Stimulated activated CD4-positive, alpha-beta T cell treated with anti-CD3 and anti-CD28 coated beads, Interleukin-4, amount 100 ng/mL, for 48 hours (primary cell): ENCODE results near the gene ELOVL6.
"Not testable (repeated sequence)": the region's sequence is repeated elsewhere in the genome, so short reads cannot be mapped to it uniquely, and the experiment has no call there.

Source experiments
- DNase-seq, 2 donors: peaks; one replicate each; pipeline ENCODE4 v3.0.0-alpha.2; 2020; ENCODE audit warnings: low read depth in 2 of 2

ELOVL6 gene

GRCh38 chr4:110160618-110161017 lies 37.8 kb downstream of the ELOVL6 start:
- DNase-seq, result no peak

- no peak for DNase-seq
Measured at GRCh38 chr4:110159541-110159940, 38.9 kb downstream of the ELOVL6 start.

DNA sequence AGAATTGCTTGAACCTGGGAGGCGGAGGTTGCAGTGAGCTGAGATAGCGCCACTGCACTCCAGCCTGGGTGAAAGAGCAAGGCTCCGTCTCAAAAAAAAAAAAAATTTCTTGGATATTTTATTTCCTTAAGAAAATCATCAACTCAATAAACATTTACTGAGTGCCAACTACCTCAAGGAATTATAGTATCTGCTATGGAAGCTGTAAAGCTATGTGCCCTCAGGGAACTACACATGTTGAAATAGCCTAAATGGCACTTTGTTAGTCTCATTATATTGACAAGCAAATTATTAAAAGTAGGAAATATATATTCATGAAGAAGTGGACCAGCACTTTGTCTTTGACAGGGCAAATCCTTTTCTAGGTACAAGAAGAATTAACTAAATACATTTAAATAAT lies 40.8 kb downstream of the ELOVL6 start:
- no peak for DNase-seq

GRCh38 chr4:110157166-110157565 lies 41.2 kb downstream of the ELOVL6 start:
- not testable (repeated sequence) for DNase-seq

DNA sequence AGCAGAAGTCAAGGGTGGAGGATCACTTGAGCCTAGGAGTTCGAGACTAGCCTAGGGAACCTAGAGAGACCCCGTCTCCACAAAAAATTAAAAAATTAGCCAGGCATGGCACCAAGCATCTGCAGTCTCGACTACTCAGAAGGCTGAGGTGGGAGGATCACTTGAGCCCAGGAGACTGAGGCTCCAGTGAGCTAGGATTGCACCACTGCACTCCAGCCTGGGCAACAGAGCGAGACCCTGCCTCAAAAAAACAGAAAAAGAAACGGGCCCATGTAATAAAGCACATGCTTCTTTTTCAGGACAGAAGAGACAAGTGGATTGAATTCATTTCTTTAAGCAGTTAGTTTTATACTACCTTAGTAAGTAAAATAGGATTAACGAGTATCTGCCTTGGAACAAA lies 42.0 kb downstream of the ELOVL6 start:
- no peak for DNase-seq

DNA sequence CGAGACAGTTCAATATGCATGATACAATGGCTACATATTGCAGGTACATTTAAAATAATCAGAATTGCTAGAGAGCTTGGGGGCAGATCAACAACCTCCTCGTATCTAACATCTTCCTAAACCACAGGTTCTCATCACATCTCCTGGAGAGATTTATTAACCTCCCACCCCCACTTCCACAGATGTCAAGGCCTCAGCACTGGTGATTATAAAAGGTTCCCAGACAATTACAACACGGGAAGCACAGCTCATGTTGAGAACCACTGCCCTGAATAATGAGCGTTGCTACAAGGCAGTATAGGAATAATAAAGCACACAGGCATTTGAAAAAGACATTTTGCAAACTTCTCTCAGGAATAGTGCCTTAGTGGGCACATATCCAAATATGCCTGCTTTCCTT lies 42.8 kb downstream of the ELOVL6 start:
- no peak for DNase-seq

DNA sequence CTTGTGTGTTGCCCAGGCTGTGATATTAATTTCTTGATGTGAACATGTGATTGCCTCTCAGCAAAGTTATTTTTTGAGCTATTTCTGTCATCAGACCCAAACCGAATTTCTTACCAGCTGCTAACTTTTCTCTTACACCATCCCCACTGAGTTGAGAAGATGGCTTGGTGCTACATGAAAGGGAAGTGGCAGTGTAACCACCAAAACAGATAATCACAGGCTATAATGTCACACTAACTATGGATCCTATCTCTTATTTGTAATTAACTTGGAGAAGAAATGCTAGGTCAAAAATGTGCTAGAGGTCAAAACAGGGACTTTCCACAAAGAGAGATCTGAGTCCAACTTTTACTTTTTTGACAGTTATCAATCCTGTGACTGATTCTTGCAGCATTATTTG lies 43.8 kb downstream of the ELOVL6 start:
- no peak for DNase-seq

DNA sequence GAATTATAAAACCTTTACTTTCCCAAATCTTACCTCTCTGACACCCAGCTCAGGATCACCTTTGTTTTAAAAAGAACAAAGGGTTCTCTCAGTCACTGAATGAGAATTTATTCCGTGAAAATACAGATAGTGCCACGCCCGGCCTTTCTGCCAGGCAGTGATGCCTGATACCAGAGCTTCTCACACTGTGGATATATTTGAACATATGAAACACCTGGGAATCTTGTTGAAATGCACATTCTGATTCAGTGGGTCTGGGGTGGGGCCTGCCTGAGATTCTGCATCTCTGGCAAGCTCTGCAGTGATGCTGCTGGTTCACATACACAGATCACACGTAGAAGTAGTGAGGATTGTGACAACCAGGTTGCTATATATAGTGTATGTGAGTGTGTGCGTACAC lies 46.0 kb downstream of the ELOVL6 start:
- no peak for DNase-seq

DNA sequence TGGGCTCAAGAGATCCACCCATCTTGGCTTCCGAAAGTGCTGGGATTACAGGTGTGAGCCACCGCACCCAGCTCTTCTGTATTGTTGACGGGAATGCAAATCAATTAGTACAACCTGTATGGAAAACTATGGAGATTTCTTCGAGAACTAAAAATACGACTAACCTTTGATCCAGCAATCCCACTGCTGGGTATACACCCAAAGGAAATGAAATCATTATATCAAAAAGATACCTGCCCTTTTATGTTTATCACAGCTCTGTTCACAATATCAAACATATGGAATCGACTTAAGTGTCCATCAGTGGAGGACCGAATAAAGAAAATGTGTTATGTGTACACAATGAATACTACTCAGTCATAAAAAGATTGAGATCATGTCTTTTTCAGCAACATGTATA lies 49.3 kb downstream of the ELOVL6 start:
- DNase-seq, result no peak

DNA sequence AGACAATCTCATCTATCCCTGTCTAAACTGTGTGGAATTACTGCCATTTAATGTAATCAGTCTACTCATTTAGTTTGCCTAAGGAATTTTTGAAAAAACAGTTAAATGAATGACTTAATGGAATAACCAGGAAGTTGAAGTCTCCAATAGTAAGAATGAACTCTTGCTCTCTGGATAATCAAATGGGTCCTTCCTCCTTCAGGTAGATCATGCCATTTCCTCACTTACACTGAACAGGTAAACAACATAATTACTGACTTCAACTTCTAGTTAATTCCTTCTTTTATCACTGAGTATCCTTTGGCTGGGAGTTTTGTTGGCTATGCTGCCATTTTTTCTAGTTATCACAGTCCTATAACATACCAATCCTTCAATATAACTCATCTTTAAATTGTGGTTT lies 56.0 kb downstream of the ELOVL6 start:
- no peak for DNase-seq

DNA sequence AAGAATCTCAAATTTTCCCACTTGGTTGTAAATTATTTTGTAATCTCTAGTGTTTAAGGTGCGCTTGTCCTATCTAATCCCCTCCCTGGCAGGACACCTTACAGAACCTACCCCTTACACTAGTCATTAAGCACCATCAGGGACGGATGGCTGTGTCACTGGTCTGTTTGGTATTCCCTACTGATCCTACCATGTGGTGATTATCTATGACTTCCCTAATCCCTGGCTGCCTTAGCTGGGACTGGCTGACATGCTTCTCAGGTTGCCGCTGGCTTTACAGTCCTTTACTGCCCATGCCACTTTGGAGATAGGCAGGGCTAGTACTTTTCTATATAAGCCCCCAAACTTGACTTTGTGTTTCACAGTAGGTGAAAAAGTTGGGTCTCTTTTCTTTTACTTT lies 58.6 kb downstream of the ELOVL6 start:
- DNase-seq, result no peak

- no peak for DNase-seq
Measured at GRCh38 chr4:110139111-110139510, 59.3 kb downstream of the ELOVL6 start.

DNA sequence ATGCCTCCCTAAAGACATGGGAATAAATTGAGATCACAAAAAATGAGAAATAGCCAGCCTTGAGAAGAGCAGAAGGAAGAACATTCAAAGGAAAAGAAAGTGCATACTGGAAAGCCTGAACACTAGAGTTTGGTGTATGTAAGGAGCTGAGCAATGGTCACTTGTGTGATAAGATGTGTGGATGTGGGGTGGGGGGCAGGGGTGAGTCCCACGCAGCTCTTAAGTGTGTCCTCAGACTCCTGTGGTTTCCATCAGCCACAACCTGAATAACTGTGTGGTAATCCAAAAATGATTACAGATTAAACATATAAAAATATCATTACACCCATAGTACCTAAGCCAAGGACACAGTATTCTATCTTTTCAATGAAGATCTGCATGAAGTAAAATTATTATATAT lies 59.9 kb downstream of the ELOVL6 start:
- no peak for DNase-seq

GRCh38 chr4:110137829-110138228 lies 60.6 kb downstream of the ELOVL6 start:
- no peak for DNase-seq

GRCh38 chr4:110135523-110135922 lies 62.9 kb downstream of the ELOVL6 start:
- no peak for DNase-seq

DNA sequence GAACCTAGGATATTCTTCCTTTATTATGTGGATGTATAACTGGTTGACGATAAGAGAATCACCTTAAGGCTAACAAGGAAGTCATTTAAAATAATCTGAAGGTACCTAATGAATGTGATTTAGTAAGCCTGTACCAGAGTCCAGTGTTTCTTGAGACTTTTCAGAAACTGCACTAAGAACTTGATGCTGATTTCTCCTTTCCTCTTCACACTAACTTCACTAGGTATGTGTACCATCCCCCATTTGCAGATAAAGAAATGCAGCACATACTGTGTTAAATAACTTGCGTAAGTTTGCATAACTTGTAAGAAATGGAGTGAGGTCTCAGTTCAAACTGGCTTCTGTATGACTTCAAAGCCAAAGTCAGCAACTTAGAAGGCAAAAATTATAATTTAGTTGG lies 63.3 kb downstream of the ELOVL6 start:
- DNase-seq, result no peak

DNA sequence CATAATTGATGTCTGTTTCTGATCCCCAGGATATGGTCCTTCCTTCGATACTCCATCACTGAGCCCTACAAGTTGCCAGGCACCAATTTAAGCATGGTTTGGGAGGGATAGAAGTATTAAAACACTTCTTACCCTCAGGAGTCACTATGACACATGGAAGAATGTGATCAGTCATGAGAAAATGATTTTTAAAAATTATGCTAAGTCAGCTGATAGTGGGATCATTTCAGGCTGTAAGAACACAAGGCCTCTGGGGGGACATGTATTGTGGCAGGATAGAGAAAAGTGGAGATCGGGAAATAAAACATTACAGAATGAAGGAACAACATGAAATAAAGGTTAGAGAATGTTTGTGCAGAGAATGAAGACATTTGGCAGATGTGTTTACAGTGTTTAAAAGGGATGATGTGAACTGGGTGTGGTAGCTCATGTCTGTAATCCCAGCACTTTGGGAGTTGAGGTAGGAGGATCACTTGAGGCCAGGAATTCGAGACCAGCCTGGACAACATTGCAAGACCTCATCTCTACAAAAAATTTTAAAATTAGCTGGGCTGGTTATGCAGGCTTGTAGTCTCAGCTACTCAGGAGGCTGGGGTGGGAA lies 64.0 kb downstream of the ELOVL6 start:
- DNase-seq, result no peak

- no peak for DNase-seq
Measured at GRCh38 chr4:110132816-110133719, 65.3 kb downstream of the ELOVL6 start.

DNA sequence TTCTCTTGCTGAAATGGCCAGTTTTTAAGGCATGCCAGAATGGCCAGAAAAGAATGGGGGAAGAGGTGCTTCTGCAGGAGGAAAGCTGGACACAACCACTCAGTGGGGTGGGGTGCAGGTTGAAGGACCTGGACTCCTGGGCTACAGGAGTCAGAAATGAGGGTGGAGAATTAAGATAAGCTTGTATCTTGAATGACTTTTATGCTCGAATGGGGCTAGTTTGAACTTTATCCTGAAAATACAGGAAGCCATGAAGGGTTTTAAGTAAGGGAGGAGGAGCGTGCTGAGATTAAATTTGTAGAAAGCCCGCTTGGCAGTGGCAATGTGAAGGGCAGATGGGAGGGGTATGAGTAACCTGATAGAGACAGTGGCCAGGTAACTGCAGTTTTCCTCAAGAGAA lies 66.5 kb downstream of the ELOVL6 start:
- DNase-seq, result no peak

DNA sequence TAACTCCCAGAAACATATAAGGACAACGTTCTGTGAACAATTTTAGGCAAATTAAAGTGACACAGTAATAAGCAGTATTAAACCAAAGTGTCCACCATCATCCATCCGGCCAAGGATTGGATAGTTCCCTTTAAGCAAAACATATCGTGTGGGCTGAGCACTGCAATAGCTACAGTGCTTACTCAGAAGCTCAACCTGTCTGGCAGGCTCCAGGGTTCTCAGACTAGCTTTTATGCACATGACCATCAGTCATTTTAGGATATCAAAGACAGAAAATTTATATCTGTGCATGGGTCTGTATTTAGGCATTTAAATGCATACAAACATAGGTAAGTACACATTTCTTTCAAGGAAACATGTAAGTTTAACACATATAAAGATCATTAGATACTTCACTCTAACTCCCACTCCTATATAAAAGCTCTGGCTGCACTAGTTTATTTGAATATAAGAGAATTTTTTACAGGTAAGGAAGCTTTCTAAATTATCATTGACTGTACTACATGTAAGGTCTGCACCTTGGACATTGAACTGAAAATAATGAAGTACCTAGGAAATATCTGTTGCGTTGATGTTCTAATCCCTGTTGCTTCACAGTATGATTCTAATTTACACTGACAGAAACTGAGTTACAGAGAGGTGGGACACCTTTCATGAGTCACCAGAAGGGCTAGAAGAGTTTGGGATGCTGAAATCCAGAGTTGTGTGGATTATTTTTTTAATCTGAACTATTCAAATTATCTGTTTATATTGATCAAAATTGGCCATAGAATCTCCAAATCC lies 67.6 kb downstream of the ELOVL6 start:
- no peak for DNase-seq

- DNase-seq, result no peak
Measured at GRCh38 chr4:110129544-110129943, 68.9 kb downstream of the ELOVL6 start.

DNA sequence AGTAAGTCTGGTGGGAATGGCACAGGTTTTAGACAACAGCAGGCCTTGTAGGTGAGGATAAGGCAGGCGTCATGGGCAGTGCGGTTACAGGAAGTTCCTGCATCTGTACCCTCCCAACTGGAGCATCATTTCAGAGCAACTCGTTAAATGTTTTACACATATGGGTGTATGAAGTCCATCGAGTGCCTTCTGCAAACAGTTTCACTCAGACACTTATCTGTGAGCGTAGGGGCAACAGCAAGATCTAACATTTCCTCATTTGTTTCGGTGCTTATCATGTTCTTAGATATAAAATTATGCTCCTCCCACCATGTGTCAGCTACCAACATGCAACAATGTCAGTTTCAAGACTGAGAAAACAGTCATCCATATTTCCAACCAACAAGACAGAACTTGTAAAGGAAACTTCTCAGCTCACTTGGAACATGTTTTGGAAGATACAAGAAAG lies 69.9 kb downstream of the ELOVL6 start:
- no peak for DNase-seq

GRCh38 chr4:110128029-110128428 lies 70.4 kb downstream of the ELOVL6 start:
- DNase-seq, result no peak
